GM08714 (cell line): ENCODE results near the gene PAX7.
"Not testable (repeated sequence)": the region's sequence is repeated elsewhere in the genome, so short reads cannot be mapped to it uniquely, and the experiment has no call there.

ENCODE experiments used
- H3K4me3 ChIP-seq: fragments of 200-500 bp; sonication (Bioruptor generic); 2 replicates; pipeline ENCODE4 v1.5.1; 2014; ENCODE audit warnings: mild to moderate bottlenecking, low read length, inconsistent platforms
- ZNF274 ChIP-seq: IDR thresholded peaks from 2 replicates; pipeline ENCODE4 v1.6.1; 2012; ENCODE audit warnings: mild to moderate bottlenecking, low read depth, low read length

PAX7 gene

DNA sequence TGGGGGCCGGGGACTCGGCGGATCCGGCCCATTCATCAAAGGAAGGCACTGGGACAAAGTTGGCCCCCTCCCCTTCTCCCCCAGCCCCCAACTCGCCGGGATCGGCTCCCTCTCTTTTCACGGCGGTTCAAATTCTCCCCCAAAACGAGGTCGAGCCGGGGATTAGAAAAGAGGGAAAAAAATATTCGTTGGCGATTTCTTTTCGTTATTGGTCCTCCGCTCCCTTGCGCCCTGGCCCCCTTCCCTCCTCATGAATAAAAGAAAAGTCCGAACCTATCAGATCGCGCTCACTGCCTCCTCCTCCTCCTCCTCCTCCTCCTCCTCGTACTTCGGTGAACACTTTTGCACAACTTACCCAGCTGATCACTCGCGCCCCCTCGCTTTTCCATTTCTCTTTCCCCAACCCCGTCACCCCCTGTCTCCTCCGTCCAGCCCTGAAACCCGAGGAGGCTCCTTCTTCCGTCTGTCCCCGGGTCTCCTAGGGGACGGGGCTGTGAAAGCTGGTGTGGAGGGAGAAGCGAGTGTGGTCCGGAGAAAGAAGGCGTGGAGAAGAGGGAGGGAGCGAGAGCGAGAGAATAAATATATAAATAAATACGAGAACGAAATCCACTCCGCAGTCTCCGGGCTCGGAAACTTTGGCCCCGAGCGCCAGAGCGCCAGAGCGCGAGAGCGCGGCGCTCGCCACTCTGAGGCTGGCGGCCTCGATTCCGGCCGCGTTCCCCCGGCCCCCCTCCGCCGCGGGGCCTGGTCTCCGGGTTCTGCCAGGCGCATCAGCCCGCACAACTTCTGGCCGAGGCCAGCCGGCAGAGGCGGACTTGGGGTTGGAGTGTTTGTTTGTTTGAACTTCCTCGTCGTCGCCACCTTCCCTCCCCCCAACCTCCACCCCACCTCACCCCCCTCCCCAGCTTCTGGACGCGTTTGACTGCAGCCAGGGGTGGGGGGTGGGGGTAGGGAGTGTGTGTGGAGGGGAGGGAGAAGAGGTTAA, at the start of gene PAX7:
Gene PAX7, plus strand, starts transcription at position 336 of the 985 bp plus-strand sequence. CDS start 758 bp downstream, outside the sequence.
- H3K4me3 ChIP-seq: no peak within 1 kb of the TSS

GRCh38 chr1:18581420-18581880, 49.2 kb upstream of the PAX7 start:
- no peak overlapping the region for H3K4me3 ChIP-seq
- TF ChIP-seq ZNF274: no peak

More for the DNA sequence above, at the start of gene PAX7:
- no peak for TF ChIP-seq ZNF274

DNA sequence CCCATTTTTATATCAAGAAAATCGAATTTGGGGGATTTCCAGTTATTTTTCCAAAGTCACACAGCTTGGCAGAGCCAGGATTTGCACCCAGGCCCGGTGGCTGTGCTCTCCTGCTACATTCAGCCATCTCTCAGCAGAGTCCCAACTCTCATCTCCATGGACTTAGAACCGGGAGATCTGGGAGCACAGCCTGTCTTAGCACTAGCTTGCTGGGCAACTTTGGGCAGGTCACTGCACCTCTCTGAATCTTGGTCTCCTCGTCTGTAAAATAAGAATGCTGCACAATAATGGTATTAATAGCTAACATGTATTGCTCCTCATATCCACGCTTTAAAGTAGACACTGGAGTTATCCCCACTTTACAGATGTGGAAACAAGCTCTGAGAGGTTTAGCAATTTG, 47.8 kb upstream of the PAX7 start:
- TF ChIP-seq ZNF274: no peak
- H3K4me3 ChIP-seq: no peak overlapping the region

- H3K4me3 ChIP-seq: no peak overlapping the region
- TF ChIP-seq ZNF274: no peak
Measured at GRCh38 chr1:18583326-18583941, 47.2 kb upstream of the PAX7 start.

DNA sequence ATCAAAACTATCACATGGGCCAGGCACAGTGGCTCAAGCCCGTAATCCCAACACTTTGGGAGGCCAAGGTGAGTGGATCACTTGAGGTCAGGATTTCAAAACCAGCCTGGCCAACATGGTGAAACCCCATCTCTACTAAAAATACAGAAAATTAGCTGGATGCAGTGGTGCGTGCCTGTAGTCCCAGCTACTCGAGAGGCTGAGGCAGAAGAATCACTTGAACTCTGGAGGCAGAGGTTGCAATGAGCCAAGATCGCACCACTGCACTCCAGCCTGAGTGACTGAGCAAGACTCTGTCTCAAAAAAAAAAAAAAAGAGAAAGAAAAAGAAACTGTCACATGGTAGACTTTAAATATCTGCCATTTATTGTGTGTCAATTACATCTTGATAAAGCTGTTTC, 44.6 kb upstream of the PAX7 start:
- not testable (repeated sequence) for H3K4me3 ChIP-seq

- no peak overlapping the region for H3K4me3 ChIP-seq
Measured at GRCh38 chr1:18588093-18588492, 42.6 kb upstream of the PAX7 start.

GRCh38 chr1:18592368-18592767, 38.3 kb upstream of the PAX7 start:
- TF ChIP-seq ZNF274: no peak
- no peak overlapping the region for H3K4me3 ChIP-seq

More at GRCh38 chr1:18588093-18588492, 42.6 kb upstream of the PAX7 start:
- no peak for TF ChIP-seq ZNF274

DNA sequence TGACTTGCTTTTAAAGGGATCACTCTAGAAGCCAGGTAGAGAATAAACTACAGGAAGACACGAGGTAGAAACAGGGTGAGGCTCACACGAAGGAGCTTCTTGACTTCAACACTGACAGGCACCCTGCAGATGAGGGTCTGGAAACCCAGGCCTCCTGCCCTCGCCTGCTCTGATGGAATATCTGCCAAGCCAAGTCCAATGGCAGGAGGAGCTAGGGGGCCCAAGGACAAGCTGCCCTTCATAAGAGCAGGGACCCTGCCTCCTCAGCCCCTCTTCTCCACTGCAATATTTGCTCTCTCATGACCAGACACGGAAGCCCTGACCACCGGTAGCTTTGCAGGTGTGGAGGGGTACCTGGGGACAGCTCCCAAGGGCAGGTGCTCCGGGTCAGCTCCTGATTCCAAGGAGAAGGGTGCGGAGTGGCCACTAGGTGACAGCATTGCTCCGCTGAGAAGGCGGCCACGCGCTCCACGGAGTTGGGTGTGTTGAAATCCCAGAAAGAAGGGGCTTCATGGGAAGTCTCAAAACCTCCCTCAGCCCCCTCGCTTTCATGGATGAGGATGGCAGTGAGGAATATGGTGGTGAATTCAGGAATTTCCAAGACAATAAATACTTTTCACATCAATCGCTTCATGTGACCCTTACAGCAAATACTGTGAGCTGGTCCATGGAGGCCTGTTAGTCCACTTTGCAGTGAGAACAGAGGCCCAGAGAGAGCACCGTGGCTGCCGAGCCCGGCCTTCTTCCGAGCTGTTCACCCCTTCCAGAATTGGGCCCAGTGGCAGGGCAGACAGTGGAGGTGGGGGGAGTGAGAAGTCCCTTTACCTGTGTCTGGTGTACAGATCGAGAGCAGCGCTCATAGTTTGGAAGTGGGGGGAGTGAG, 33.2 kb upstream of the PAX7 start:
- H3K4me3 ChIP-seq: no peak overlapping the region
- TF ChIP-seq ZNF274: no peak

- no peak for TF ChIP-seq ZNF274
- H3K4me3 ChIP-seq: no peak overlapping the region
Measured at GRCh38 chr1:18599086-18599485, 31.6 kb upstream of the PAX7 start.

- H3K4me3 ChIP-seq: no peak overlapping the region
- no peak for TF ChIP-seq ZNF274
Measured at GRCh38 chr1:18599704-18600103, 30.9 kb upstream of the PAX7 start.

- no peak for TF ChIP-seq ZNF274
- H3K4me3 ChIP-seq: no peak overlapping the region
Measured at GRCh38 chr1:18602533-18603211, 28.0 kb upstream of the PAX7 start.

- no peak overlapping the region for H3K4me3 ChIP-seq
- TF ChIP-seq ZNF274: no peak
Measured at GRCh38 chr1:18603212-18603852, 27.3 kb upstream of the PAX7 start.
